Stimulated activated CD4-positive, alpha-beta T cell treated with anti-CD3 and anti-CD28 coated beads, Interleukin-4, amount 100 ng/mL, for 4 hours (primary cell): Measurements from ENCODE around the gene PTPN23.

Experiments
- DNase-seq, 2 experiments: peaks; one replicate each; pipeline ENCODE4 v3.0.0-alpha.2; 2020

The PTPN23 gene

GRCh38 chr3:47421741-47422649 is 41.2 kb downstream of the PTPN23 start:
- DNase-seq = no peak

- no peak for DNase-seq
These were observed 41.9 kb downstream of the PTPN23 start for GRCh38 chr3:47422743-47423142.

DNA sequence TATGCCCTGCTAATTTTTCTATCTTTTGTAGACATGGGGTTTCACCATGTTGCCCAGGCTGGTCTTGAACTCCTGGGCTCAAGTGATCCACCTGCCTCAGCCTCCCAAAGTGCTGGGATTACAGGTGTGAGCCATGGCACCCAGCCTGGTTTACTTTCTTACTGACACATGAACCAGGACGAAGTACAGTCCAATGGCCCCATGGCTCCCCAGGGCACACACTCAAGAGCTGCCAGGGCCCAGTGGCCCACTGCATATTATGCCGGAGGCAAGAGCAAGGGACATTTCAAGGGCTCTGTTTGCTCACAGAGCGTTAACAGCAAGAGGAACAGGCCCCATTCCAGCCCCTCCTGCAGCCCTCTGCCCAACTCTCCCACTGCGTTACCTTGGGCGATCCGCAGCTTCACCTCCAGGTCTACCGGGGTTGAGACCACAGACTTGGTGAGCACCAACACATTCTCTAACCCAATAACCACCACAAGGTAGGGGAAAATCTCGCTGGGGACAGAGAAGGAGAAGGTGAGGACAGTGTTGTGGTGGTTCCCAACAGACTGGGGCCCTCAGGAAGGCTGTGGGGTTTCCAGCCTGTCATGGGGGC is 42.8 kb downstream of the PTPN23 start:
- no peak for DNase-seq

DNA sequence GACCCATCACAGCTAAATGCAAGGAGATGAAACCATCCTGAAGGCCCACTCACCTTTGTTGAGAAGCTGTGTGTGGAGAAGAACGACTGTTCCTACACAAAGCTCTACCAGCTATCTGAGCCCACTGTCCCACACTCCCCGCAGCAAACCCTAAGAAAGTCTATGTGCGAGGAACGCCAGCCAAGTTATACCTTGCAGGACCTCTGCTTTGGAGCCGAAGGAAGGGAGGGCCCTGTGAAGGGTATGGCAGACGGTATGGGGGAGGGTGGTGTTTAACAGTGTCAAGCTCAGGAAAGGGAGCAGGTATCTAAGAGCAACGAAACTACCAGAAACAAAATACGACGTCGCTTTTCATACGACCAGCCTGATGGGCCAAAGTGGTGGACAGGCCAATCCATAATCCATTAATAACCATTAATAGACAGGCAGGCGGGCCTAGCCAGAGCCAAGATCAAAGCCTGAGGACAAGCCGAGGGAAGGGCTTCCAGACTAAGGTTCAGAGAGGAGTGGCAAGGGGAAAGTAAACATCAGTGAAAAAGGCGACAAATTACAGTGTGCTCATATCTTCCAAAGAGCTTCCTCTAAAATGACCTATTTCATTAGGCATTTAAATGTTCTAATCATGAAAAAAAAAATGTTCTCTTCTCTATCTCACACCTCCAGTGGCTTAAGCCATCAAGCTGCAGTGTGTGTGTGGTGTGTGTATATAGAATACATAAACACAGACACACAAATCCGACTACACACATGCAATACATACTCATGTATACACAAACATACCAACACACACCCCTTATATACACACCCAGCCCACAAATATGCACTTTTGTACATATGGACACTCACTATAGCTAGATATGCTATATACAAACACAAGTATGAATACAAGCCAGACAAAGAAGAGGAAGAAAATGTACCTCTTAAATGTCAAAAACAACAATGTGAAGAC is 43.9 kb downstream of the PTPN23 start:
- DNase-seq = no peak

GRCh38 chr3:47425383-47425778 is 44.6 kb downstream of the PTPN23 start:
- DNase-seq = no peak

DNA sequence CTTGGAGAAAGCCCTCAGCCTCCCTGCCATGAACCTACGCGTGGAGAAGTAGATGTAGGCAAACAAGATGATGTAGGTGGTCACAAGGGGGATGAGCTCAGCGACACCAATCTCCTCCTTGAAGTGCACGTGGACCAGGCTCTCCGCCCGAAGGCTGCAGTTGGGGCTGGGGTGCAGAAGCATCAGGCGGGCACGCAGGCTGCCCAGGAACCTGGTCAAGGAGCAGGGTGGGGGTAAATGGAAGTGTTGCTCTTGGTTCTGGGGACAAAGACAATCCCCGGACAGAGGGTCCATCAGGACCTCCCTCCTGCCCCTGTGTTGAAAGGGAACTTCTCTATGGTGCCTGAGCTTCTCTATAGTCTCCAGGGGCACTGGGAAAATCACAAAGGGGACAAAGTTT is 45.1 kb downstream of the PTPN23 start:
- no peak for DNase-seq

GRCh38 chr3:47427866-47428265 is 47.0 kb downstream of the PTPN23 start:
- DNase-seq = no peak

DNA sequence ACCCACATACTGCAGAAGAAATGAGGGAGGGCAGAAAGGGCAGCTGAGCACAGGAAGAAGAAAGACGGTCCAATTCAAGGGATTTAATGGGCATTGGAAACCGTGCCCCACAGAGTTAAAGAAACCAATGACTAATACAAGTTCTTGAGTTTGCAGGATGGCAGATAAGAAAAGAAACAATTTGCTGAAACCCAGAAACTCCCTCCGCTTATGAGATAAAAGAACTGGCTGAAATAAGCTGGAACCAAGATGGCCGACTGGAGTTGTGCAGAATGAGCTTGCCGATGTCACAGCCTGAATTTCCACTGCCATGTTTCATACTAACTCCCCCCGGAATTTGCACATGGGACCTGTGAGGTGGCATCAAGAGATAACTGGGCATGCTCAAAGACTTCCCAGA is 47.8 kb downstream of the PTPN23 start:
- no peak for DNase-seq

GRCh38 chr3:47429476-47430270 is 48.9 kb downstream of the PTPN23 start:
- no peak for DNase-seq

GRCh38 chr3:47430606-47431005 is 49.8 kb downstream of the PTPN23 start:
- DNase-seq = no peak

DNA sequence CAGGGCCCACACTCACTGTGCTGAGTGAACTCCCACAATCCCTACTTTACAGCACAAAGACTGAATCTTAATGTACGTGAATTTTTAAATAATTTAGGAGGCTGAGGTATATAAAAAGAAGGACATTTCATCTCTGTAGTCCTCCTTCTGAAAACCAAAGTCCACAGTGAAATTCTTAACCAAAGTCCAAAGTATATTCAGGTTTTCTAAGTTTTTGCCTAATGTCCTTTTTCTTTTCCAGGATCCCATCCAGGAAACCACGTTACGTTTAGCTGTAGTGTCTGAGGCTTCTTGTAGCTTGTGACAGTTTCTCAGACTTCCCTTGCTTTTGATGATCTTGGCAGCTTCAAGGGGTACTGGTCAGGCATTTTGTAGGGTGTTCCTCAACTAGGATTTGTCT is 50.4 kb downstream of the PTPN23 start:
- no peak for DNase-seq

DNA sequence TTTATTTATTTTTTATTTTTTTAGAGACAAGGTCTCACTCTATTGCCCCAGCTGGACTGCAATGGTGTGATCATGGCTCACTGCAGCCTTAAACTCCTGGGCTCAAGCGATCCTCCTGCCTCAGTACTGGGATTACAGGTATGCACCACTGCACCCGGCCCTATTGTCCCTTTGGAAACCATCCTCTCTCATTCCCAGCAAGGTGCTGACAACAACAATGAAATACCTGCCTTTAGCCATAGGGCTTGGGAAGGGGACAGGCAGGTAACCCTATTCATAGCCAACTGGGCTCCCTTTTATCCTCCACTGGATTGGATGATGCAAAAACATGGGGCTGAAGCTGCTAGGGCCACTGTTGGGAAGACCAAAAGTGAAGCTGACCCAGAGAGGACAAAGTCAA is 51.9 kb downstream of the PTPN23 start:
- DNase-seq = no peak

- no peak for DNase-seq
These were observed 53.0 kb downstream of the PTPN23 start for GRCh38 chr3:47433796-47434195.

DNA sequence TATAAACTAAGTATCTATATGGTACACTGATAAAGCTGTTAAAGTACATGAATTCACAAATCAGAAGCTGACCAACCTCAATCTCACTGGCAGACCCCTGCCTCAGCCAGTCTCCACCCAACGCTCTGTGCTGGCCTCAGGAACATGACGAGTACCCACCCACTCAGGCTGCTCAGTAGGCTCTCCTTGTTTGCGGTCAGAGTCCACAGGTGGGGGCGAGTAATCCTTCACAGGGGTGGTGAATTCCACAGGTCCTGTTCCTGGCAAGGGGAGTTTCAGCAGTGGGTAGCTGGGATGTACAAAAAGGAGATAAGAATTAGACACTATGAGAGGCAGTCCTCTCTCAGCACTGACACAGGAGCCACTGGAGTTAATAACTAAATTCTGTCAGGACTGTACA is 54.0 kb downstream of the PTPN23 start:
- no peak for DNase-seq

DNA sequence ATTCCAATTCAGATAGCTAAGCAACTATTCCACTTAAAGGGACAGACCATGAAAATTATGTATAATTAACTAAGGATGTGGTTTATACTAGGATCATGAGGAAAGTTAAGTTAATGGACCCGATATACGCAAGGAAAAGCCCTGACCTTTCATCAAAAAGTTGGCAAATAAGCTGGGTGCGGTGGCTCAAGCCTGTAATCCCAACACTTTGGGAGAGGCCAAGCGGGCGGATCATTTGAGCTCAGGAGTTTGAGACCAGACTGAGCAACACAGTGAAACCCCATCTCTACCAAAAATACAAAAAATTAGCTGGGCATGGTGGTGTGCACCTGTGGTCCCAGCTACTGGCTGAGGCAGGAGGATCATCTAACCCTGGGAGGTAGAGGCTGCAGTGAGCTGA is 55.4 kb downstream of the PTPN23 start:
- no peak for DNase-seq

- DNase-seq = no peak
These were observed 59.3 kb downstream of the PTPN23 start for GRCh38 chr3:47440131-47440530.

DNA sequence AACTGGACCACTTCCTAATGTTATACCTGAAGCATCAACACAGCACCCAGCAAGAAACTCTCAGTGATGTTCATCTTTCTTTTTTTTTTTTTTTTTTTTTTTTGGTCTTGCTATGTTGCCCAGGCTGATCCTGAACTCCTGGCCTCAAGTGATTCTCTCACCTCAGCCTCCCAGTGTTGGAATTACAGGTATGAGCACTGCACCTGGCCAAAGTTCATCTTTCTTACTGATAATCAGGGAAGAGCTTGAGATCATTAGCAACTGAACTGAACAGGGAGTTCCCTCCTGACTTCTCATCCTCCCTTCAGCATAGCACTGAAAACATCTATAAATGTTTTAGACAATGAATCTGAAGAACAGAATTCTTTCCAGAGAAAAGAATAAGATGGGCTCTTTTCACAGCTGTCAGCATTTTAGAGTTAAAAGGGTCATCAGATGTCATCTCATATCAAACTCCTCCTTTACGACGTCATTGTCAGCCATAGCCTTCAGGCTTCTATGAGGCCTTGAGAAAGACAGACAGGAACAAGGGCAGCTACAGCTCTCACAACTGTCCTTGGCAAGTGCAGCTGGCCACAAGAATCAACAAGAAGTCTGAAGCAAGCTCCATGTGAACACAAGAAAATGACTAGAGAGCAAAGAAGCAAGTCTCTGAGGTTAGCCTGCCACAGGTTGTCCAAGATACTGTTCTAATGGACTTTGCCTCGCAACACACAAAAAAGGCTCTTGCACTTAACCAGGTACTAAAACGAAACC is 61.2 kb downstream of the PTPN23 start:
- DNase-seq = no peak

GRCh38 chr3:47443611-47443995 is 62.8 kb downstream of the PTPN23 start:
- no peak for DNase-seq

GRCh38 chr3:47444103-47444502 is 63.3 kb downstream of the PTPN23 start:
- DNase-seq = no peak

DNA sequence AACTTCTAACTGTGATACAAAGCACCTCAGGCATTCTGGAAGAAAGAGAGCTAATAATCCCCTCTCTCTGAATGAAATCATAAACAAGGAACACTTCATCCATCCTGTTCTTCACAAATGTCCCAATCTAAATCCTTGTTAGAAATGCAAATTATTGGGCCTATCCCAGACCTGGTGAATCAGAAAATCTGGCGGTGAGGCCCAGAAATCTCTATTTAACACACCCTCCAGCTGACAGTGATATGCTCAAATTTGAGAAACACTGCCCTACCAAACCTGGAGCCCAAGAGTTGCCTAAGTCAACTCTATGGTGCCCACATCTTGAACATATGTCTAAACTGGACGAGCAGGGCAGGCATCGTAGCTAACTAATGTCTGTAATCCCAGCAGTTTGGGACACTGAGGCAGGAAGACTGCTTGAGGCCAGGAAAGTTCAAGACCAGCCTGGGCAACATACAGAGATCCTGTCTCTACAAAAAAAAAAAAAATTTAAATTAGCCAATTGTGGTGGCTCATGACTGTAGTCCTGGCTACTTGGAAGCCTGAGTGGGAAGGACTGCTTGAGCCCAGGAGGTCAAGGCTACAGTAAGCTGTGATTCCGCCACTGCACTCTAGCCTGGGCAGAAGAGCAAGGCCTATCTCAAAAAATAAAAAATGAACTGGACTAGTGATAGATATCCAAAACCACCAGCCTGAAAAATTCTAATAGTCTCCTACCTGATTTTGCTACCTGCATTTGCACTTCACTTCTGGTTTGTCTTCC is 71.8 kb downstream of the PTPN23 start:
- no peak for DNase-seq
